ENCODE data around the gene CLCN3. TPM values are rescaled to one million over a fixed set of nuclear protein-coding genes. Genes with fewer than 3 reads are reported as not detected.

CLCN3 gene
- total RNA-seq, 1 donor from 2014 or later: 31.3 TPM

DNA sequence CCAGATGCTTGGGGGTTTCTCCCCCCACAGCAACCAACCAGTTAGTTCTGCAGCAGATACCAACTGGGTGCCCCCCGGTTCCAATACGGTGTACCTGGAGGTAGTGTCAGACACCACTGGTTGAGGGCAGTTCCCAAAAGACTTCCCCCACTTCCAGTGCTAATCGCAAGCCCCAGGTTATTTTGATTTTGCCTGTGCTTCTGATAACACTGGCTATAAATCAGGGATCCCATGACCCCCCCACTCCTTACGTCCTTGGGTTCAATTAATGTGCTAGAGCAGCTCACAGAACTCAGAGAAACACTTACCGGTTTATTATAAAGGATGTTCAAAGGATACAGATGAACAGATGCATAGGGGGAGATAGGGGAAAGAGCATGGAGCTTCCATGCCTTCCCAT, 5.5 kb downstream of the CLCN3 start:
- no peak overlapping the region for H3K4me3 ChIP-seq (ENCODE audit: low read depth, low read length)
- DNase-seq (ENCODE audit: low read depth): no peak
- TF ChIP-seq, protein P1, sequence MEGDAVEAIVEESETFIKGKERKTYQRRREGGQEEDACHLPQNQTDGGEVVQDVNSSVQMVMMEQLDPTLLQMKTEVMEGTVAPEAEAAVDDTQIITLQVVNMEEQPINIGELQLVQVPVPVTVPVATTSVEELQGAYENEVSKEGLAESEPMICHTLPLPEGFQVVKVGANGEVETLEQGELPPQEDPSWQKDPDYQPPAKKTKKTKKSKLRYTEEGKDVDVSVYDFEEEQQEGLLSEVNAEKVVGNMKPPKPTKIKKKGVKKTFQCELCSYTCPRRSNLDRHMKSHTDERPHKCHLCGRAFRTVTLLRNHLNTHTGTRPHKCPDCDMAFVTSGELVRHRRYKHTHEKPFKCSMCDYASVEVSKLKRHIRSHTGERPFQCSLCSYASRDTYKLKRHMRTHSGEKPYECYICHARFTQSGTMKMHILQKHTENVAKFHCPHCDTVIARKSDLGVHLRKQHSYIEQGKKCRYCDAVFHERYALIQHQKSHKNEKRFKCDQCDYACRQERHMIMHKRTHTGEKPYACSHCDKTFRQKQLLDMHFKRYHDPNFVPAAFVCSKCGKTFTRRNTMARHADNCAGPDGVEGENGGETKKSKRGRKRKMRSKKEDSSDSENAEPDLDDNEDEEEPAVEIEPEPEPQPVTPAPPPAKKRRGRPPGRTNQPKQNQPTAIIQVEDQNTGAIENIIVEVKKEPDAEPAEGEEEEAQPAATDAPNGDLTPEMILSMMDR (conservative IDR thresholded peaks at IDR 0.05; ENCODE audit: low read depth, low read length): no peak

DNA sequence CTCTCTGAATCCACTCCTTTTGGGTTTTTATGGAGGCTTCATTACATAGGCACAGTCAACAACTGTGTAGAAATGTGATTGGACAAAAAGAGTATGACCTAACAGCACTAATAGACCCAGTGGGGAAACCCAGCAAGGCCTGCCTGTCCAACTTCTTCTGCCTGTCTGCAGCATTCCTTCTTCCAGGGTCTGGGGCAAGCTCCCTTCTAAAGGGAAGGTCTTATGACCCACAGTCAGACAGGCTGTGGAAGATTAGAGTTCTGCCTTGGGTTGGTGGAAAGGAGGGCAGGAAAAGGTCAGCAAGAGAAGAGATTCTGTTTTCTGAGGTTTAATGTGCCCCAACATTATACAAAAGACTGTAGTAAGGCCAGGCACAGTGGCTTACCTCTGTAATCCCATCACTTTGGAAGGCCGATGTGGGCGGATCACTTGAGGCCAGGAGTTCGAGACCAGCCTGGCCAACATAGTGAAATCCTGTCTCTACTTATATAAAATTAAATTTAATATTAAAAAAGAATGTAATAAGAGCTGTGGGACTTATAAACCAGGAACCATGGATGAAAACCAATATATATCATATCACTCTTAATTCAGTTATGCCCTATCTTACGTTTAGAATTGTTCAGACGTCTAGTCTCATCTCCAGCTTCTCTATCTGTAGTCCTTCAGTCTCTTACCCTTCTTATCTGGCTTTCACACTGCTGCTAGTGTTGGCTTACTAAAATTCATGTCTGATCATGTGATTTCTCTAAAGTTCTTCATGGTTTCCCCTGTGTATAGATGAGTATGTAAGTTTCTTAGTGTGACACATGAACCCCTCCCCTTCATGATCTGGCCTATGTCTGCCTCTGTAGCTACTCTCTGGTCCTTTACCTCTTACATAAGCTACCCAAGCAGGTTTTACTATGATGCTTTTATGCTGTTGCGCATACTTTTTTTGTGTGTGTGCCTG, 6.2 kb downstream of the CLCN3 start:
- no peak overlapping the region for H3K4me3 ChIP-seq (ENCODE audit: low read depth, low read length)
- DNase-seq (ENCODE audit: low read depth): no peak
- TF ChIP-seq, protein P1 (conservative IDR thresholded peaks at IDR 0.05; ENCODE audit: low read depth, low read length): no peak

DNA sequence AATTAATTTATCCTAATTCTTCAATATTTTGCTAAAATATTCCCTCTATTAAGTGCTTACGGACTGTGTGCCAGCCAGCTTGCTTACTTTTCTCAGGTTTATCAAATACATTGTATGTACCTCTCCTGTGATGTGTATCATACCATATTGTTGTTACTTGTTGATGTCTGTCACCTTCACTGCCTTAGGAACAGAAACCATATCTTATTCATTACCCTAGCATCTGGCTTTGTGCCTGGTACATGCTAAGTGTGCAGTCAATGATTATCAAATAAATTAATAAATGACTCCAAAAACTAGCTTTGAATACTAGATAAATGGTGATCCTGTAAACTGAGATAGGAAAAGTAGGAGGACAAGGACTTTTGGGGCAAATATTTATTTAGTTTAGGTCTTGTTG, 6.9 kb downstream of the CLCN3 start:
- no peak overlapping the region for H3K4me3 ChIP-seq (ENCODE audit: low read depth, low read length)
- TF ChIP-seq, protein P1 (conservative IDR thresholded peaks at IDR 0.05; ENCODE audit: low read depth, low read length): no peak
- DNase-seq (ENCODE audit: low read depth): no peak

DNA sequence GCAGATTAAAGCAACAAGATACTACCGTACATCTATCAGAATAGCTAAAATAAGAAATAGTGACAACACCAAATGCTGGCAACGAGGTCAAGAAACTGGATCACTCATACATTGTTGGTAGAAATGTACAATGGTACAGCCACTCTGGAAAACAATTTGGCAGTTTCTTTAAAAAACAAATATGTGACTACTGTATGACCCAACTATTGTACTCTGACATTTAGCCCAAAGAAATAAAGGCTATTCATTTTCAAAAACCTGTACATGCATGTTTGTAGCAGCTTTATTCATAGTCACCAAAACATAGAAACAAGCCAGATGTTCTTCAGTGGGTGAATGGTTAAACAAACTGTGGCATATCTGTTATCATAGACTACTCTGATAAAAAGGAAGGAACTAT, 8.2 kb downstream of the CLCN3 start:
- no peak for DNase-seq (ENCODE audit: low read depth)
- H3K4me3 ChIP-seq (ENCODE audit: low read depth, low read length): no peak overlapping the region
- TF ChIP-seq, protein P1 (conservative IDR thresholded peaks at IDR 0.05; ENCODE audit: low read depth, low read length): no peak

DNA sequence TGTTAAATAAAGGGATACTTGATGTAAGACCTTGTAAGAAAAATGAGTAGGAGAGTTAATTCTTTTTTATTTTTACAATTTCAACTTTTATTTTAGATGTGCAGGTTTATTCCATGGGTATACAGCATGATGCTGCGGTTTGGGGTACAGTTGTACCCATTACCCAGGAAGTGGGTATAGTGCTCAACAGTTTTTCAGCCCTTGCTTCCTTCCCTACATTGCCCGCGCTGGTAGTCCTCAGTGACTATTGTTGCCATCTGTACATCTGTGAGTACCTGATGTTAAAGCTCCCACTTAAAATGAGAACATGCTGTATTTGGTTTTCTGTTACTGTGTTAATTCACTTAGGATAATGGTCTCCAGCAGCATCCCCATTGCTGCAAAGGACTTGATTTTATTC, 9.7 kb downstream of the CLCN3 start:
- no peak overlapping the region for H3K4me3 ChIP-seq (ENCODE audit: low read depth, low read length)
- TF ChIP-seq, protein P1 (conservative IDR thresholded peaks at IDR 0.05; ENCODE audit: low read depth, low read length): no peak
- no peak for DNase-seq (ENCODE audit: low read depth)

DNA sequence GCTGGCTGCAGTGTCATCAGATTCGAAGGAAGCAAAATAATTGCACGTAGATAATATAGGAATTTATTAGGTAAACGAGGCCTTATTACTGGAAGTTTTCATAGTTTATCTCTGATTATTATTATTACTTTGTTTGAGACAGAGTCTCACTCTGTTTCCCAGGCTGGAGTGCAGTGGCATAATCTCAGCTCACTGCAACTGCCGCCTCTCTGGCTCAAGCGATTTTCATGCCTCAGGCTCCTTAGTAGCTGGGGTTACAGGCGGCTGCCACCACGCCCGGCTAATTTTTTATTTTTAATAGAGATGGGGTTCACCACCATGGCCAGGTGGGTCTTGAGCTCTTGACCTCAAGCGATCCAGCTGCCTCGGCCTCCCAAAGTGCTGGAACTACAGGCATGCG, 12.5 kb downstream of the CLCN3 start:
- DNase-seq (ENCODE audit: low read depth): no peak
- TF ChIP-seq, protein P1 (conservative IDR thresholded peaks at IDR 0.05; ENCODE audit: low read depth, low read length): no peak
- H3K4me3 ChIP-seq (ENCODE audit: low read depth, low read length): no peak overlapping the region

DNA sequence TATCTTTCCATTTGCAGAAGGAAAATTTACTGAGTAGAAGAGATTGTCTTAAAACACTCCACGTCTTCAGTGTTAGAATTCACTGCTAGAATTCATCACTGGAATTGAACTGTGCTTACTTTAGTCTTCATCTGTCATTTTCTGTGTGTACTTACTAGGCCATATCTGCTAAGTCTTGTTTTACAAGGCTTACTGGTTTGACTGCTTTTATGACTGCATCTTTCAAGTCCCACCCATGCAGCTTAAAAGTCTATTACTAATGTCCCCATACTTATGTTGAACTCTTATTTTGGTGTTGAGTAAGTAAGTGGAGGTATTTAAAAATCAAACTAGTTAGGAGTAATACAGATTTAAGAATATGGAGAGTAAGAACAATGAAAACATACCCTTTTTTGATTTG, 14.6 kb downstream of the CLCN3 start:
- TF ChIP-seq, protein P1 (conservative IDR thresholded peaks at IDR 0.05; ENCODE audit: low read depth, low read length): no peak
- DNase-seq (ENCODE audit: low read depth): no peak
- no peak overlapping the region for H3K4me3 ChIP-seq (ENCODE audit: low read depth, low read length)
